Measurements from ENCODE around the gene OR10AD1. TPM values are rescaled to one million over a fixed set of nuclear protein-coding genes. Genes with fewer than 3 reads are reported as not detected.

OR10AD1 gene
- total and polyA plus RNA-seq, 4 donors = not detected

GRCh38 chr12:48197971-48198671 lies 5.0 kb downstream of the OR10AD1 start:
- peak; percentile 39 for TF ChIP-seq ZBTB33 (IDR thresholded peaks at IDR 0.05)
- TF ChIP-seq JUND (IDR thresholded peaks at IDR 0.05) = peak; percentile 27 to 55
- TF ChIP-seq CTCF (IDR thresholded peaks at IDR 0.05; ENCODE audit: low read depth, low read length, missing input control) = peak; percentile 2
- peak; percentile 89 for TF ChIP-seq TAF1 (conservative IDR thresholded peaks at IDR 0.05)
- TF ChIP-seq GABPA (IDR thresholded peaks at IDR 0.05 in 1 of 2, conservative IDR thresholded peaks at IDR 0.05 in 1 of 2) = peak in 1 of 2 donors; percentile 59
- TF ChIP-seq, protein P1, sequence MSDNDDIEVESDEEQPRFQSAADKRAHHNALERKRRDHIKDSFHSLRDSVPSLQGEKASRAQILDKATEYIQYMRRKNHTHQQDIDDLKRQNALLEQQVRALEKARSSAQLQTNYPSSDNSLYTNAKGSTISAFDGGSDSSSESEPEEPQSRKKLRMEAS (IDR thresholded peaks at IDR 0.05) = peak; percentile 59
- TF ChIP-seq SP1 (IDR thresholded peaks at IDR 0.05) = peak; percentile 93
- TF ChIP-seq HNF4G (IDR thresholded peaks at IDR 0.05) = peak; percentile 33
- no peak for TF ChIP-seq ATF3 (IDR thresholded peaks at IDR 0.05)
- TF ChIP-seq HNF4A (conservative IDR thresholded peaks at IDR 0.05) = peak; percentile 38
- peak; percentile 18 for TF ChIP-seq FOXA2 (IDR thresholded peaks at IDR 0.05)
- TF ChIP-seq, protein P2, sequence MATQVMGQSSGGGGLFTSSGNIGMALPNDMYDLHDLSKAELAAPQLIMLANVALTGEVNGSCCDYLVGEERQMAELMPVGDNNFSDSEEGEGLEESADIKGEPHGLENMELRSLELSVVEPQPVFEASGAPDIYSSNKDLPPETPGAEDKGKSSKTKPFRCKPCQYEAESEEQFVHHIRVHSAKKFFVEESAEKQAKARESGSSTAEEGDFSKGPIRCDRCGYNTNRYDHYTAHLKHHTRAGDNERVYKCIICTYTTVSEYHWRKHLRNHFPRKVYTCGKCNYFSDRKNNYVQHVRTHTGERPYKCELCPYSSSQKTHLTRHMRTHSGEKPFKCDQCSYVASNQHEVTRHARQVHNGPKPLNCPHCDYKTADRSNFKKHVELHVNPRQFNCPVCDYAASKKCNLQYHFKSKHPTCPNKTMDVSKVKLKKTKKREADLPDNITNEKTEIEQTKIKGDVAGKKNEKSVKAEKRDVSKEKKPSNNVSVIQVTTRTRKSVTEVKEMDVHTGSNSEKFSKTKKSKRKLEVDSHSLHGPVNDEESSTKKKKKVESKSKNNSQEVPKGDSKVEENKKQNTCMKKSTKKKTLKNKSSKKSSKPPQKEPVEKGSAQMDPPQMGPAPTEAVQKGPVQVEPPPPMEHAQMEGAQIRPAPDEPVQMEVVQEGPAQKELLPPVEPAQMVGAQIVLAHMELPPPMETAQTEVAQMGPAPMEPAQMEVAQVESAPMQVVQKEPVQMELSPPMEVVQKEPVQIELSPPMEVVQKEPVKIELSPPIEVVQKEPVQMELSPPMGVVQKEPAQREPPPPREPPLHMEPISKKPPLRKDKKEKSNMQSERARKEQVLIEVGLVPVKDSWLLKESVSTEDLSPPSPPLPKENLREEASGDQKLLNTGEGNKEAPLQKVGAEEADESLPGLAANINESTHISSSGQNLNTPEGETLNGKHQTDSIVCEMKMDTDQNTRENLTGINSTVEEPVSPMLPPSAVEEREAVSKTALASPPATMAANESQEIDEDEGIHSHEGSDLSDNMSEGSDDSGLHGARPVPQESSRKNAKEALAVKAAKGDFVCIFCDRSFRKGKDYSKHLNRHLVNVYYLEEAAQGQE (IDR thresholded peaks at IDR 0.05) = no peak
- TF ChIP-seq NR2F2 (IDR thresholded peaks at IDR 0.05) = peak; percentile 31
- TF ChIP-seq RXRA (IDR thresholded peaks at IDR 0.05) = peak; percentile 68 to 69
- no peak for TF ChIP-seq EGR1 (IDR thresholded peaks at IDR 0.05; ENCODE audit: low read depth in 2 of 2)
- TF ChIP-seq YY1 (IDR thresholded peaks at IDR 0.05) = peak; percentile 96
- TF ChIP-seq FOXA1 (IDR thresholded peaks at IDR 0.05) = no peak
- TF ChIP-seq RAD21 (IDR thresholded peaks at IDR 0.05) = peak in 1 of 2 donors; percentile 26
- peak; percentile 91 for DNase-seq (ENCODE audit: low spot score)
- Histone ChIP-seq H3K36me3 (ENCODE audit: control insufficient read depth in 4 of 4, insufficient read depth in 3 of 4, low read depth in 1 of 4, low read length in 3 of 4) (no peaks in the 10 kb centered on the region), H3K9me3 (ENCODE audit: control insufficient read depth in 4 of 4, low read length in 3 of 4) (peaks cover 0 to 5% (median 0%) of the 10 kb centered on the region in 4 donors), H3K4me3 (ENCODE audit: low read depth in 1 of 3, low read length in 3 of 3) (peak overlapping the region; percentile 48 to 78 (median 68)), H3K4me1 (ENCODE audit: control insufficient read depth in 4 of 4, insufficient read depth in 4 of 4, low read length in 3 of 4) (peaks cover 0 to 12% (median 3%) of the 10 kb centered on the region in 4 donors), H3K27ac (ENCODE audit: low read depth in 1 of 2, low read length in 2 of 2) (peak overlapping the region; percentile 87 to 93), H3K27me3 (ENCODE audit: control insufficient read depth in 4 of 4, insufficient read depth in 4 of 4, low read length in 3 of 4) (no peaks in the 10 kb centered on the region), H3K9ac (ENCODE audit: low read depth in 1 of 2, low read length in 2 of 2) (peak overlapping the region; percentile 66 to 77)
- 2% methylated on average over 39 of the region's 39 CpGs for WGBS

Data from liver (tissue), 9 donors.